Upper lobe of left lung (tissue), 6 donors: ENCODE measurements around the gene HMX1. TPM values are rescaled to one million over a fixed set of nuclear protein-coding genes. Genes with fewer than 3 reads are reported as not detected.

Source experiments
- ATAC-seq, 2 donors: fragments of 200-7000 bp; cut with Tn5 transposase; one replicate each; pipeline ENCODE4 v1.9.1; 2022; ENCODE audit warnings: mild to moderate bottlenecking in 2 of 2, moderate library complexity in 2 of 2; ENCODE audit not compliant: low FRiP score in 2 of 2
- DNase-seq, 2 donors: peaks; one replicate each; pipeline ENCODE4 v3.0.0-alpha.2; 2019 to 2020
- H3K27ac ChIP-seq, 4 donors: fragments of 200-600 bp; sonication (generic); one replicate each; pipeline ENCODE4 v1.5.1; 2016 to 2019
- H3K27me3 ChIP-seq, 4 donors: fragments of 200-600 bp; sonication (generic); one replicate each; pipeline ENCODE4 v1.5.1; 2017 to 2019
- H3K36me3 ChIP-seq, 4 donors: fragments of 200-600 bp; sonication (generic); one replicate each; pipeline ENCODE4 v1.5.1; 2016 to 2019
- H3K4me1 ChIP-seq, 4 donors: fragments of 200-600 bp; sonication (generic); one replicate each; pipeline ENCODE4 v1.5.1; 2018 to 2019
- H3K4me3 ChIP-seq, 4 donors: fragments of 200-600 bp; sonication (generic); one replicate each; pipeline ENCODE4 v1.5.1; 2017 to 2019; ENCODE audit warnings: mild to moderate bottlenecking in 2 of 4, moderate library complexity in 1 of 4
- H3K9me3 ChIP-seq, 4 donors: fragments of 200-600 bp; sonication (generic); one replicate each; pipeline ENCODE4 v1.5.1; 2018 to 2019
- EP300 ChIP-seq, 4 donors: sonication (generic); formaldehyde crosslinking; IDR thresholded peaks; one replicate each; pipeline ENCODE4 v1.5.1; 2017; ENCODE audit warnings: antibody characterized with exemption in 4 of 4, control low read depth in 2 of 4
- POLR2A ChIP-seq, 4 donors: fragments of 450-650 bp; IDR thresholded peaks; one replicate each; pipeline ENCODE4 v1.5.1; 2016 to 2017; ENCODE audit warnings: antibody characterized with exemption in 4 of 4, mild to moderate bottlenecking in 2 of 4
- POLR2AphosphoS5 ChIP-seq, 2 donors: sonication (generic); formaldehyde crosslinking; IDR thresholded peaks; one replicate each; pipeline ENCODE4 v1.5.1; 2017; ENCODE audit warnings: antibody characterized with exemption in 2 of 2
- WGBS, 2 donors: methylation state at CpG; one replicate each; pipeline ENCODE4 v1.1.5; 2017 to 2018; 5-methylcytosine and 5-hydroxymethylcytosine counted together
- total RNA-seq, 6 donors: library from RNA; depleted of rRNA in 4 of 6; stranded (reverse); fragments of >200 nt in 4 of 6; gene quantifications; one replicate each; pipeline versions ENCODE4 v1.1.0 to v1.2.1, GENCODE V29; 2016 to 2021
- TF ChIP-seq, protein P1 (sequence below), 6 experiments: fragments of 450-650 bp in 4 of 6; fragments of 200-600 bp in 2 of 6; sonication (generic) in 2 of 6; IDR thresholded peaks; one replicate each; pipeline ENCODE4 v1.5.1; 2016 to 2019; ENCODE audit warnings: antibody characterized with exemption in 6 of 6
- donor health status: DM: no; HTN: no; CAD: no; lungs with moderate emphysema.
- donor health status: DM: no; HTN: yes; CAD: no; lungs with severe emphysema.

Gene HMX1
- total RNA-seq, 6 donors from 2014 or later, result not detected

DNA sequence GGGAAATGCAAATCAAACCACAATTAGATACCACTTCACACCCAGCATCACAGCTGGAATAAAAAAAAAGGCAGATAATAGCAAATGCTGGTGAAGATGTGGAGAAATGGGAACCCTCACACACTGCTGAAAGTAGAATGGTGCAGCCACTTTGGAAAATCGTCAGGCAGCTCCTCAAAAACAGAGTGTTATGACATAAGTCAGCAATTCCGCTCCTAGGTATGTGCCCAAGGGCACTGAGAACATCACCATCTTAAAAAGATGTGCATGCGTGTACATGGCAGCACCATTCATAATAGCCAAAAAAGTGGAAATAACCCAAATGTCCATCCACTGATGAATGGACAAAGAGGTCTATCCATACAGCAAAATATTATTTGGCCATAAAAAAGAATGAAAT is 28.0 kb downstream of the HMX1 start:
- WGBS, 2 donors, result 81% methylated on average over 3 of the region's 3 CpGs
- DNase-seq, result no peak
- Histone ChIP-seq H3K4me1 (no peaks in the 10 kb centered on the region), H3K4me3 (no peak overlapping the region), H3K36me3 (no peaks in the 10 kb centered on the region), H3K9me3 (peaks cover 0 to 5% (median 4%) of the 10 kb centered on the region in 4 donors), H3K27ac (no peak overlapping the region), H3K27me3 (no peaks in the 10 kb centered on the region)
- no peak for ATAC-seq
- TF ChIP-seq POLR2AphosphoS5 (IDR thresholded peaks at IDR 0.05), result no peak
- TF ChIP-seq POLR2A (IDR thresholded peaks at IDR 0.05), result no peak
- TF ChIP-seq, protein P1, sequence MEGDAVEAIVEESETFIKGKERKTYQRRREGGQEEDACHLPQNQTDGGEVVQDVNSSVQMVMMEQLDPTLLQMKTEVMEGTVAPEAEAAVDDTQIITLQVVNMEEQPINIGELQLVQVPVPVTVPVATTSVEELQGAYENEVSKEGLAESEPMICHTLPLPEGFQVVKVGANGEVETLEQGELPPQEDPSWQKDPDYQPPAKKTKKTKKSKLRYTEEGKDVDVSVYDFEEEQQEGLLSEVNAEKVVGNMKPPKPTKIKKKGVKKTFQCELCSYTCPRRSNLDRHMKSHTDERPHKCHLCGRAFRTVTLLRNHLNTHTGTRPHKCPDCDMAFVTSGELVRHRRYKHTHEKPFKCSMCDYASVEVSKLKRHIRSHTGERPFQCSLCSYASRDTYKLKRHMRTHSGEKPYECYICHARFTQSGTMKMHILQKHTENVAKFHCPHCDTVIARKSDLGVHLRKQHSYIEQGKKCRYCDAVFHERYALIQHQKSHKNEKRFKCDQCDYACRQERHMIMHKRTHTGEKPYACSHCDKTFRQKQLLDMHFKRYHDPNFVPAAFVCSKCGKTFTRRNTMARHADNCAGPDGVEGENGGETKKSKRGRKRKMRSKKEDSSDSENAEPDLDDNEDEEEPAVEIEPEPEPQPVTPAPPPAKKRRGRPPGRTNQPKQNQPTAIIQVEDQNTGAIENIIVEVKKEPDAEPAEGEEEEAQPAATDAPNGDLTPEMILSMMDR (IDR thresholded peaks at IDR 0.05), result no peak
- no peak for TF ChIP-seq EP300 (IDR thresholded peaks at IDR 0.05)

DNA sequence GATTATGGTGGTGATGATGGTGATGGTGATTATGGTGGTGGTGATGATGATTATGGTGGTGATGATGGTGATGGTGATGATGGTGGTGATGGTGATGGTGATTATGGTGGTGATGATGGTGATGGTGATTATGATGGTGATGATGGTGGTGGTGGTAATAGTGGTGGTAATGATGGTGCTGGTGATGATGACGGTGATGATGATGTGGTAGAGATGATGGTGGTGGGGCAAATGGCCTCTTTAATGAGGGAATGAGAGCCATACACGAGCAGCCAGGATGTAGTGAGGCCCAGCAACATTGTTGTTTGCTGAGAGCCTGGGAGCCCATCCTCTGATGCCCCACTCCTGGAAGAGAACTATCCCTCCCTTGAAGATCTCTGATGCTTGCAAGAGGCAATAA is 29.0 kb downstream of the HMX1 start:
- ATAC-seq (no peak), DNase-seq (no peak)
- Histone ChIP-seq H3K27ac (no peak overlapping the region), H3K9me3 (peaks cover 0 to 5% (median 4%) of the 10 kb centered on the region in 4 donors), H3K4me3 (no peak overlapping the region), H3K36me3 (no peaks in the 10 kb centered on the region), H3K4me1 (no peaks in the 10 kb centered on the region), H3K27me3 (no peaks in the 10 kb centered on the region)
- TF ChIP-seq POLR2AphosphoS5 (IDR thresholded peaks at IDR 0.05), result no peak
- TF ChIP-seq, protein P1 (IDR thresholded peaks at IDR 0.05), result no peak
- TF ChIP-seq POLR2A (IDR thresholded peaks at IDR 0.05), result no peak
- no peak for TF ChIP-seq EP300 (IDR thresholded peaks at IDR 0.05)
- WGBS, 2 donors, result 61 to 74% methylated on average over 2 of the region's 2 CpGs

DNA sequence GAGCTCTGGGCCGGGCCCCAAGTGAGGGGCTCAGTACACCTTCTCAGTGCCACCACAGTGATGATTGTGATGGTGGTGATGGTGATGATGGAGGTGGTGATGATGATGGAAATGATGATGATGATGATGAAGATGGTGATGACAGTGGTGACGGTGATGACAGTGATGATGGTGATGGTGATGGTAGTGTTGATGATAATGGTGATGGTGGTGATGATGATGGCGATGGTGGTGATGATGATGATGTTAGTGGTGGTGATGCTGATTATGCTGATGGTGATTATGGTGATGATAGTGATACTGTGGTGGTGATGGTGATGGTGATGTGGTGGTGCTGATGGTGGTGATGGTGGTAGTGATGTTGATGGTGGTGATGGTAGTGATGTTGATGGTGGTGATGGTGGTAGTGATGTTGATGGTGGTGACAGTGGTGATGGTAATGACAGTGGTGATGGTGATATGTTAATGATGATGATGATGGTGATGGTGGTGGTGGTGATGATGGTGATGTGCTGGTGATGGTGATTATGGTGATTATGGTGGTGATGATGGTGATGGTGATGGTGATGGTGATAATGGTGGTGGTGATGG is 29.9 kb downstream of the HMX1 start:
- no peaks in the 10 kb centered on the region for H3K36me3 ChIP-seq
- no peak overlapping the region for H3K4me3 ChIP-seq
- DNase-seq (no peak), ATAC-seq (no peak)
- no peak for TF ChIP-seq EP300 (IDR thresholded peaks at IDR 0.05)
- no peak for TF ChIP-seq POLR2A (IDR thresholded peaks at IDR 0.05)
- no peak for TF ChIP-seq POLR2AphosphoS5 (IDR thresholded peaks at IDR 0.05)
- TF ChIP-seq, protein P1 (IDR thresholded peaks at IDR 0.05), result no peak
- WGBS, 2 donors, result 96 to 100% methylated on average over 3 of the region's 3 CpGs
- no peaks in the 10 kb centered on the region for H3K27me3 ChIP-seq
- H3K27ac ChIP-seq, result no peak overlapping the region
- no peaks in the 10 kb centered on the region for H3K4me1 ChIP-seq
- peaks cover 0 to 5% (median 4%) of the 10 kb centered on the region in 4 donors for H3K9me3 ChIP-seq

DNA sequence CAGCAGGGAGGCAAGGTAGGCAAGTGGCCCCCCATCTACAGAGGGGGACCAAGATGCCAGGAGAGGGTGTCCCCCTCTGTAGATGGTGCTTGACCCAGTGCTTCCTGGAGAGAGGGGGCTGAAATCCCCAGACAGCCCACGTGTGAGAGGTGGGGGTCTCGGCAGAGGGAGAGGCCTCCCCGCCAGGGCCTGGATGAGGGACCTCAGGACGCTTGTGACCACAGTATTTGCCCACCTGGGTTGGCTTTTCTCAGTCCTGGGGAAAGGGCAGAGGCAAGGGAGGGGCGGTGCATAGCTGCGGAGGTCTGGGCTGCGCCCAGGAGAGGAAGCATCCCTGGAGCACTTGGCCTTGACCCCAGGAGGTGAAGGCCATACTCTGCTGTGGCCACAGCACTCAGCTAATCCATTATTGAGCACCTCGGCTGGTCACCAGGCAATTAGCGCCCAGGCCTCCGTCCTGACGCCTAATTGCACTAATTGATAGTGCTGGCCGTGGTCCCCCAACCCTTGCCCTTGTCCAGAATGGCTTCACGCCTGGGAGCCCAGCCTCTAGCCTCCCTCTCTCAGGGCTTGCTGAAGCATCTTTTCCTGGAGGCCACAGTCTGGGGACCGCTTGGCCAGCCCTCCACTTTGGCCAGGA is 30.7 kb downstream of the HMX1 start:
- TF ChIP-seq, protein P1 (IDR thresholded peaks at IDR 0.05), result no peak
- TF ChIP-seq POLR2AphosphoS5 (IDR thresholded peaks at IDR 0.05), result no peak
- no peak for TF ChIP-seq POLR2A (IDR thresholded peaks at IDR 0.05)
- no peak for TF ChIP-seq EP300 (IDR thresholded peaks at IDR 0.05)
- no peaks in the 10 kb centered on the region for H3K36me3 ChIP-seq
- no peak overlapping the region for H3K4me3 ChIP-seq
- 77 to 80% methylated on average over 8 to 14 of the region's 14 CpGs for WGBS, 2 donors
- H3K4me1 ChIP-seq, result no peaks in the 10 kb centered on the region
- ATAC-seq (peak in 1 of 2 donors; percentile 7), DNase-seq (peak in 1 of 2 donors; percentile 39)
- H3K9me3 ChIP-seq, result peaks cover 0 to 5% (median 4%) of the 10 kb centered on the region in 4 donors
- no peak overlapping the region for H3K27ac ChIP-seq
- no peaks in the 10 kb centered on the region for H3K27me3 ChIP-seq
